ENCODE results near the gene INSC. TPM values are rescaled to one million over a fixed set of nuclear protein-coding genes. Genes with fewer than 3 reads are reported as not detected.

INSC gene
- polyA plus RNA-seq, 3 donors: not detected

DNA sequence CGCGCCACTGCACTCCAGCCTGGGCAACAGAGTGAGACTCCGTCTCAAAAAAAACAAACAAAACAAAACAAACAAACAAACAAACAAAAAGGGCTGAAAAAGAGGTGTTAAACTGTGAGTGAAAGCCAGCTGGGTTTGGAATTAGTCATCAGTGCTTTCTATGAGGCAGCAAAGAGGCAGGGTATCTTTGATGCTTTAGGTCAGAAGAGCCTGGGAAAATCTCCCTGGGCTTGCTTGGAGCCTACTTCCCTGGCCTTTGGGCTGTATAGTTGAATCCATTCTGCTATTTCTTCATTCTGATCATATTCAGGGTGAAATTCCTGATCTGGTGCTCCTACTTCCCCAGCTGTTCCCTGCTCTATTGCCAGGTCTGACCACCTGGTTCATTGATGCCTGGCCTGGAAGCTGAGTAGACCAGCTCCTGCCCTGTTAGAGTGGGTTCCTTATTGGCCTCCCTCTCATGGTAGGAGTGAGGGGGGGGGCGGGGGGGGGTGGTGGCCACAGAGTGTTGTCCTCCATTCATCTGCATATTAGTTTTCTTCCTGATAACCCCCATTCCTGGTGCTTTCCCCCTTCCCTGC, 65.6 kb downstream of the INSC start:
- Histone ChIP-seq H4K20me1 (ENCODE audit: insufficient read depth, low read length) (no peaks in the 10 kb centered on the region), H3K36me3 (replicated peaks in 1 of 2; ENCODE audit: control insufficient read depth in 1 of 2, insufficient read depth in 2 of 2, low read length in 2 of 2) (no peaks in the 10 kb centered on the region), H3K27me3 (ENCODE audit: control insufficient read depth in 2 of 2, insufficient read depth in 2 of 2, low read length in 2 of 2) (no peaks in the 10 kb centered on the region), H3K9ac (ENCODE audit: insufficient read depth, low read length, poor library complexity, severe bottlenecking) (no peak overlapping the region), H2AFZ (ENCODE audit: insufficient read depth, low read depth, low read length, poor library complexity, severe bottlenecking) (no peak overlapping the region), H3K27ac (ENCODE audit: low read depth in 1 of 2, low read length in 2 of 2) (no peak overlapping the region), H3K79me2 (ENCODE audit: insufficient read depth, low read length) (no peaks in the 10 kb centered on the region), H3K4me1 (ENCODE audit: control insufficient read depth in 1 of 2, insufficient read depth in 2 of 2, low read length in 2 of 2) (no peaks in the 10 kb centered on the region), H3K9me3 (replicated peaks in 1 of 2; ENCODE audit: control insufficient read depth in 1 of 2, insufficient read depth in 1 of 2, low read length in 2 of 2) (no peaks in the 10 kb centered on the region), H3K4me2 (replicated peaks; ENCODE audit: extremely low read depth, low read length, poor library complexity, severe bottlenecking) (no peak overlapping the region), H3K4me3 (replicated peaks in 1 of 3; ENCODE audit: low read depth in 2 of 3, low read length in 3 of 3) (no peak overlapping the region)
- Mint-ChIP-seq H3K27me3 (ENCODE audit: low read depth in 3 of 3) (peaks cover 2 to 8% (median 6%) of the 10 kb centered on the region in 3 donors), H3K27ac (no peak overlapping the region), H3K4me1 (peaks cover 36% of the 10 kb centered on the region), H3K36me3 (no peaks in the 10 kb centered on the region), H3K4me3 (no peak overlapping the region), H3K9me3 (no peaks in the 10 kb centered on the region)
- intact Hi-C loops (cut with micrococcal nuclease): no loop called here
- DNase-seq: no peak
- WGBS (ENCODE audit: insufficient coverage): no CpG with 5 or more reads among the region's 4 CpGs
- TF ChIP-seq, protein P1, sequence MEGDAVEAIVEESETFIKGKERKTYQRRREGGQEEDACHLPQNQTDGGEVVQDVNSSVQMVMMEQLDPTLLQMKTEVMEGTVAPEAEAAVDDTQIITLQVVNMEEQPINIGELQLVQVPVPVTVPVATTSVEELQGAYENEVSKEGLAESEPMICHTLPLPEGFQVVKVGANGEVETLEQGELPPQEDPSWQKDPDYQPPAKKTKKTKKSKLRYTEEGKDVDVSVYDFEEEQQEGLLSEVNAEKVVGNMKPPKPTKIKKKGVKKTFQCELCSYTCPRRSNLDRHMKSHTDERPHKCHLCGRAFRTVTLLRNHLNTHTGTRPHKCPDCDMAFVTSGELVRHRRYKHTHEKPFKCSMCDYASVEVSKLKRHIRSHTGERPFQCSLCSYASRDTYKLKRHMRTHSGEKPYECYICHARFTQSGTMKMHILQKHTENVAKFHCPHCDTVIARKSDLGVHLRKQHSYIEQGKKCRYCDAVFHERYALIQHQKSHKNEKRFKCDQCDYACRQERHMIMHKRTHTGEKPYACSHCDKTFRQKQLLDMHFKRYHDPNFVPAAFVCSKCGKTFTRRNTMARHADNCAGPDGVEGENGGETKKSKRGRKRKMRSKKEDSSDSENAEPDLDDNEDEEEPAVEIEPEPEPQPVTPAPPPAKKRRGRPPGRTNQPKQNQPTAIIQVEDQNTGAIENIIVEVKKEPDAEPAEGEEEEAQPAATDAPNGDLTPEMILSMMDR (IDR thresholded peaks at IDR 0.05): no peak

DNA sequence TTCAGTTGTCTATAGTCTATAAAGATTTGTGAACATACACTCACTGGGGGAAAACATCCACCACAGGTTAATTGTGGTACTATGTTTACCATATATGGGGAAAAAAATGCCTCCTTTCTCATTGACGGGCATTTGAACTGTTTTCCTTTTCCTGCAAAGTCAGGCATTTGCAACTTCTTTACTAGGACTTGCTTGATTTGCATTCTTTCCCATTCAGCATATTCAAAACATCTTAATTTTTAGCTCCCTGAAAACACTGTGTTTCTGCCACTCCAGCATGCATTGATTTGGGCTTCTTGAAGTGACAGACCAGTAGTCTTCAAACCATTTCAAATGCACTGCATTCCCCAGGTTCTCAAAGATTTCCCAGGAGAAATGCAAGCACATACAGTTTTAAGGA, 67.6 kb downstream of the INSC start:
- Mint-ChIP-seq H3K27ac (no peak overlapping the region), H3K27me3 (ENCODE audit: low read depth in 3 of 3) (peaks cover 2 to 11% (median 6%) of the 10 kb centered on the region in 3 donors), H3K4me3 (no peak overlapping the region), H3K36me3 (no peaks in the 10 kb centered on the region), H3K9me3 (no peaks in the 10 kb centered on the region), H3K4me1 (peaks cover 23% of the 10 kb centered on the region)
- Histone ChIP-seq H3K27ac (ENCODE audit: low read depth in 1 of 2, low read length in 2 of 2) (no peak overlapping the region), H3K9ac (ENCODE audit: insufficient read depth, low read length, poor library complexity, severe bottlenecking) (no peak overlapping the region), H3K36me3 (replicated peaks in 1 of 2; ENCODE audit: control insufficient read depth in 1 of 2, insufficient read depth in 2 of 2, low read length in 2 of 2) (no peaks in the 10 kb centered on the region), H2AFZ (ENCODE audit: insufficient read depth, low read depth, low read length, poor library complexity, severe bottlenecking) (no peak overlapping the region), H3K4me2 (replicated peaks; ENCODE audit: extremely low read depth, low read length, poor library complexity, severe bottlenecking) (no peak overlapping the region), H3K9me3 (replicated peaks in 1 of 2; ENCODE audit: control insufficient read depth in 1 of 2, insufficient read depth in 1 of 2, low read length in 2 of 2) (no peaks in the 10 kb centered on the region), H3K27me3 (ENCODE audit: control insufficient read depth in 2 of 2, insufficient read depth in 2 of 2, low read length in 2 of 2) (no peaks in the 10 kb centered on the region), H3K79me2 (ENCODE audit: insufficient read depth, low read length) (no peaks in the 10 kb centered on the region), H3K4me1 (ENCODE audit: control insufficient read depth in 1 of 2, insufficient read depth in 2 of 2, low read length in 2 of 2) (no peaks in the 10 kb centered on the region), H4K20me1 (ENCODE audit: insufficient read depth, low read length) (no peaks in the 10 kb centered on the region), H3K4me3 (replicated peaks in 1 of 3; ENCODE audit: low read depth in 2 of 3, low read length in 3 of 3) (no peak overlapping the region)
- intact Hi-C loops (cut with micrococcal nuclease): no loop called here
- TF ChIP-seq, protein P1 (IDR thresholded peaks at IDR 0.05): no peak
- no CpG with 5 or more reads among the region's 1 CpG for WGBS (ENCODE audit: insufficient coverage)
- DNase-seq: no peak

Data from CD14-positive monocyte (primary cell).